ENCODE results near the gene NRG2.

NRG2 gene

DNA sequence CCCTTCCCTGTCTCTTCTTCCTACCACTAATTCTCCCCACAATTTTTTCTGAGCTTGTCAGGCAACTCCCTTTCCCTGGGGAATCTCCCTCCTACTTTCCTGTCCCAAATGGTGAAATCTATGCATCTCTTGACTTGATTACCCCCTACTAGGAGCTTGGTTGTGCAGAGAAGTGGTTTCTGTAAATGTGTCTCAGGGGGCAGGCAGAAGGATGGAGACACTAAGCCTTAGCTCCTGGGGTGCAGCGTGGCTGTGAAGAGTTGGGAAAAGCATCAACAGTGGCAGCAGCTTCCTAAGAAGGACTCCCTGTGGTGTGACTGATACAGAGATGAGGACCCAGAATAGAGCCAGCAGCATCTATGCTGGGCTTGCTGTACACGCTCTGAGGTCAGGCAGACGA, 62.3 kb downstream of the NRG2 start:
- Histone ChIP-seq H3K27ac (ENCODE audit: low read length) (no peak overlapping the region), H3K36me3 (ENCODE audit: insufficient read depth, low read depth, low read length) (no peaks in the 10 kb centered on the region), H3K27me3 (ENCODE audit: insufficient read depth, low read length) (no peaks in the 10 kb centered on the region), H3K4me3 (ENCODE audit: low read length) (no peak overlapping the region), H3K4me1 (ENCODE audit: insufficient read depth, low read length) (no peaks in the 10 kb centered on the region; the same call in 1 of the 2 replicates), H3K9ac (ENCODE audit: low read depth, low read length) (no peak overlapping the region), H3K9me3 (ENCODE audit: insufficient read depth, low read depth, low read length) (no peaks in the 10 kb centered on the region)

DNA sequence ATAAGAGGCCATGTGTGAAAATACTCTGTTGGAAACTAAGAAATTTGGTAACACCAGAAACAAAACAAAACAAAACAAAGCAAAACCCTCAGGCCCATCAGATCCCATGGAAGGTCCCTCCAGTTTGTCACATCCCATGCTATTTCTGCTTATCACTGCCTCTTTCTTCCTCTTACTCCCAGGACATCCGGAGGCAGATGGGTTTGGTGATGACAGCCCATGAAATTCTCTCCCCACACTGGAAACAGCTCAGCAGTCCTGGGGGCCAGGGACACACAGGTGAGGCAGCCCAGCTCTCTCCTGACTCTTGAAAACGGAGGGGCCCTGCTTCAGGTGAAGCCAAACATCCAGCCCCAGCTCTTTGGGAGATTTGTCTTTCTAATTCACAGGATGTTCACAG, 63.2 kb downstream of the NRG2 start:
- no peaks in the 10 kb centered on the region for H3K27me3 ChIP-seq (ENCODE audit: insufficient read depth, low read length)
- H3K27ac ChIP-seq (ENCODE audit: low read length), result no peak overlapping the region
- no peak overlapping the region for H3K4me3 ChIP-seq (ENCODE audit: low read length)
- no peaks in the 10 kb centered on the region for H3K9me3 ChIP-seq (ENCODE audit: insufficient read depth, low read depth, low read length)
- H3K36me3 ChIP-seq (ENCODE audit: insufficient read depth, low read depth, low read length), result no peaks in the 10 kb centered on the region
- no peak overlapping the region for H3K9ac ChIP-seq (ENCODE audit: low read depth, low read length)
- no peaks in the 10 kb centered on the region; the same call in 1 of the 2 replicates for H3K4me1 ChIP-seq (ENCODE audit: insufficient read depth, low read length)

DNA sequence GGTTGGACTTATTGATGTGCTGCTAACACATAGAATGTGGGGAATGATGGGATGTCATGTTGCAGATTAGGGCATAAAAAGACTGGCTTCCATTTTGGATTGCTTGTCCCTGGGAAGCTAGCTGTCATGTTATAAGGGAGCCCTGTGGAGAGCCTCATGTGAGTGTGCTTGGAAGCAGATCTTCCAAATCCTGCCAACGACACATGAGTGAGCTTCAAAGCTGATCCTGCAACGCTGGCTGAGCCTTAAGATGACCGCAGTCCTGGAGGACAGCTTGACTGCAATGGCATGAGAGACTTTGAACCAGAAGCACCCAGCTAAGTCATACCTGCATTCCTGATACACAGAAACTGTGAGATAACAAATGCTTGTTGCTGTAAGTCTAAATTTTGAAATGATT, 63.6 kb downstream of the NRG2 start:
- Histone ChIP-seq H3K36me3 (ENCODE audit: insufficient read depth, low read depth, low read length) (no peaks in the 10 kb centered on the region), H3K4me1 (ENCODE audit: insufficient read depth, low read length) (no peaks in the 10 kb centered on the region; the same call in 1 of the 2 replicates), H3K27ac (ENCODE audit: low read length) (no peak overlapping the region), H3K9me3 (ENCODE audit: insufficient read depth, low read depth, low read length) (no peaks in the 10 kb centered on the region), H3K9ac (ENCODE audit: low read depth, low read length) (no peak overlapping the region), H3K4me3 (ENCODE audit: low read length) (no peak overlapping the region), H3K27me3 (ENCODE audit: insufficient read depth, low read length) (no peaks in the 10 kb centered on the region)

DNA sequence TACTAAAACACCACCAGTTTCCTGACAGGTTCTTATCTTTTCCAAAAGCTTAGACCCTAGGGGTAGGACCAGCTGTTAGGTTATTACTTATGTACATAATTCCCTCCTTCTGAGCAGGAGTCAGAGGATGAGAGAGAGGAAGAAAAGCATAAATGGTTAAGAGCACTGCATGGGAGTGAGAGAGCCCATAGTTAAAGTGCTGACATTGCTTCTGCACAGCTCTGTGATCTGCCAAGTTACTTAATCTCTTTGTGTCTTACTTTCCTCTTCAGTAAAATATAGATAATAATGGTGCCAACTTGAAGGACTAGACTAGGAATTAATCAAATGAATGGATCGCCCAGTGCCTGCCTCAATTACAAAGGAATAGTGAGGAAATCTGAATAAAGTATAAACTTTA, 66.4 kb downstream of the NRG2 start:
- Histone ChIP-seq H3K27ac (ENCODE audit: low read length) (no peak overlapping the region), H3K9me3 (ENCODE audit: insufficient read depth, low read depth, low read length) (no peaks in the 10 kb centered on the region), H3K9ac (ENCODE audit: low read depth, low read length) (no peak overlapping the region), H3K4me3 (ENCODE audit: low read length) (no peak overlapping the region), H3K27me3 (ENCODE audit: insufficient read depth, low read length) (no peaks in the 10 kb centered on the region), H3K4me1 (ENCODE audit: insufficient read depth, low read length) (no peaks in the 10 kb centered on the region), H3K36me3 (ENCODE audit: insufficient read depth, low read depth, low read length) (no peaks in the 10 kb centered on the region)

GRCh38 chr5:139975942-139976341, 67.2 kb downstream of the NRG2 start:
- Histone ChIP-seq H3K36me3 (ENCODE audit: insufficient read depth, low read depth, low read length) (no peaks in the 10 kb centered on the region), H3K4me3 (ENCODE audit: low read length) (no peak overlapping the region), H3K27me3 (ENCODE audit: insufficient read depth, low read length) (no peaks in the 10 kb centered on the region), H3K9ac (ENCODE audit: low read depth, low read length) (no peak overlapping the region), H3K4me1 (ENCODE audit: insufficient read depth, low read length) (no peaks in the 10 kb centered on the region), H3K27ac (ENCODE audit: low read length) (no peak overlapping the region), H3K9me3 (ENCODE audit: insufficient read depth, low read depth, low read length) (no peaks in the 10 kb centered on the region)

DNA sequence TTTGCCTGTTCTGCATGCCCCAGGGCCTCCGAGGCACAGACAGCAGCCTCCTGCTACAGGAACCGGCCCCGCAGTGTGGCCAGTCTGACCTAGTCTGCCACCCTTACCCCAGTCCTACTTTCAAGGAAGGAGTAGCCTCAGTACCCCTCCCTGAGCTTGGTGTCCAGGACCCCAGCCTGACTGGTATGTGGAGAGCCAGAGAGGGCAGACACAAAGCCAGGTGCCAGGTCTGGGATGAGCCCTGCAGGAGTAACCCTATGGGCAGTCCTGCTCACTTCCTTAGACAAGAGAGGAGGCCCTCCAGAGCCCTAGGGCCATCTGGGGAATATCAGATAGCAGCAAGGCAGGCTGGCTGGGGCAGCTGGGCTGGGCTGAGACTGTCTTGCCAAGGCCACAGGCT, 67.8 kb downstream of the NRG2 start:
- Histone ChIP-seq H3K4me3 (ENCODE audit: low read length) (no peak overlapping the region), H3K27me3 (ENCODE audit: insufficient read depth, low read length) (peaks cover 3% of the 10 kb centered on the region; the same call in 1 of the 2 replicates), H3K9ac (ENCODE audit: low read depth, low read length) (no peak overlapping the region), H3K9me3 (ENCODE audit: insufficient read depth, low read depth, low read length) (no peaks in the 10 kb centered on the region), H3K36me3 (ENCODE audit: insufficient read depth, low read depth, low read length) (no peaks in the 10 kb centered on the region), H3K27ac (ENCODE audit: low read length) (no peak overlapping the region), H3K4me1 (ENCODE audit: insufficient read depth, low read length) (no peaks in the 10 kb centered on the region)

GRCh38 chr5:139974661-139975060, 68.4 kb downstream of the NRG2 start:
- Histone ChIP-seq H3K36me3 (ENCODE audit: insufficient read depth, low read depth, low read length) (no peaks in the 10 kb centered on the region), H3K4me1 (ENCODE audit: insufficient read depth, low read length) (no peaks in the 10 kb centered on the region), H3K27me3 (ENCODE audit: insufficient read depth, low read length) (peaks cover 10% of the 10 kb centered on the region; the same call in 1 of the 2 replicates), H3K27ac (ENCODE audit: low read length) (no peak overlapping the region), H3K4me3 (ENCODE audit: low read length) (no peak overlapping the region), H3K9me3 (ENCODE audit: insufficient read depth, low read depth, low read length) (no peaks in the 10 kb centered on the region), H3K9ac (ENCODE audit: low read depth, low read length) (no peak overlapping the region)

- H3K36me3 ChIP-seq (ENCODE audit: insufficient read depth, low read depth, low read length), result no peaks in the 10 kb centered on the region
- no peak overlapping the region for H3K9ac ChIP-seq (ENCODE audit: low read depth, low read length)
- H3K9me3 ChIP-seq (ENCODE audit: insufficient read depth, low read depth, low read length), result no peaks in the 10 kb centered on the region
- H3K4me3 ChIP-seq (ENCODE audit: low read length), result no peak overlapping the region
- H3K27ac ChIP-seq (ENCODE audit: low read length), result no peak overlapping the region
- H3K4me1 ChIP-seq (ENCODE audit: insufficient read depth, low read length), result no peaks in the 10 kb centered on the region
- H3K27me3 ChIP-seq (ENCODE audit: insufficient read depth, low read length), result peaks cover 18% of the 10 kb centered on the region
Measured at GRCh38 chr5:139971202-139971725, 71.8 kb downstream of the NRG2 start.

- no peak overlapping the region for H3K27ac ChIP-seq (ENCODE audit: low read length)
- no peaks in the 10 kb centered on the region for H3K9me3 ChIP-seq (ENCODE audit: insufficient read depth, low read depth, low read length)
- H3K9ac ChIP-seq (ENCODE audit: low read depth, low read length), result no peak overlapping the region
- H3K36me3 ChIP-seq (ENCODE audit: insufficient read depth, low read depth, low read length), result no peaks in the 10 kb centered on the region
- no peaks in the 10 kb centered on the region for H3K4me1 ChIP-seq (ENCODE audit: insufficient read depth, low read length)
- peaks cover 18% of the 10 kb centered on the region for H3K27me3 ChIP-seq (ENCODE audit: insufficient read depth, low read length)
- no peak overlapping the region for H3K4me3 ChIP-seq (ENCODE audit: low read length)
Measured at GRCh38 chr5:139969318-139969717, 73.8 kb downstream of the NRG2 start.

DNA sequence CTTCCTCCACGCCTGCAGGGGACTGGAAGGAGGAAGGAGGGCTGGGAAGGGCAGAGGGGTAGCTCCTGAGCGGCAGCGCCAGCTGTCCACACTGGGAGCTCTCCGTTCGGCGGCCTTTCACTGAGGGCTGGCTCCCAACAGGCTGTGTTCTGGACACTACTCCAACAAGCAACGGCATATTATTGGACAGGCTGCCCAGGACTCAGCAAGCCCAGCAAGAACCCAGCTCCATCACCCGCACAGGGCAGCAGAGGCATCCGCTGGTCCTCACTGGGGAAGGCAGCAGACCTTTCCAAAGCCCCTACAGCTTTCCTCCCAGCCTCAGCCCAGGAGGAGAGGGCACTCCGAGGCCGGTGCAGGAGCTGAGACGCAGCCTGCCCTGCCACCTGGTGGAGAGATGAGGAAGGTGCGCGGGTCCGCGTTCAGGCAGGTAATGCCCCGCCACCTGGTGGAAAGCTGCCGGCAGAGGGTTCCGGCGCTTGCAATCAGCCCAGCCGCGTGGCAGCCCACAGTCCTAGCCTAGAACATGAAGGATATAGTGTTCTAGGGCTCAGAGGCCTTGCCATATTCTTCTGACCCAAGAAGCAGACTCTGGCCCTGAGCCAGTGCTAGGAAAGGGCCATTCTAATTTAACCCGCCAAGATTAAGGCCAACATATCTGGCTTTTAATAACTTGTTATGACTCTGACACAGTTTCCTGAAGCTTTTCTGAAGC, 74.4 kb downstream of the NRG2 start:
- Histone ChIP-seq H3K27ac (ENCODE audit: low read length) (no peak overlapping the region), H3K36me3 (ENCODE audit: insufficient read depth, low read depth, low read length) (no peaks in the 10 kb centered on the region), H3K27me3 (ENCODE audit: insufficient read depth, low read length) (peaks cover 18% of the 10 kb centered on the region), H3K4me3 (ENCODE audit: low read length) (no peak overlapping the region), H3K4me1 (ENCODE audit: insufficient read depth, low read length) (no peaks in the 10 kb centered on the region), H3K9me3 (ENCODE audit: insufficient read depth, low read depth, low read length) (no peaks in the 10 kb centered on the region), H3K9ac (ENCODE audit: low read depth, low read length) (no peak overlapping the region)

GRCh38 chr5:139967353-139967752, 75.7 kb downstream of the NRG2 start:
- peaks cover 18% of the 10 kb centered on the region for H3K27me3 ChIP-seq (ENCODE audit: insufficient read depth, low read length)
- H3K4me3 ChIP-seq (ENCODE audit: low read length), result no peak overlapping the region
- no peak overlapping the region for H3K9ac ChIP-seq (ENCODE audit: low read depth, low read length)
- H3K9me3 ChIP-seq (ENCODE audit: insufficient read depth, low read depth, low read length), result no peaks in the 10 kb centered on the region
- H3K4me1 ChIP-seq (ENCODE audit: insufficient read depth, low read length), result no peaks in the 10 kb centered on the region
- no peak overlapping the region for H3K27ac ChIP-seq (ENCODE audit: low read length)
- no peaks in the 10 kb centered on the region for H3K36me3 ChIP-seq (ENCODE audit: insufficient read depth, low read depth, low read length)

DNA sequence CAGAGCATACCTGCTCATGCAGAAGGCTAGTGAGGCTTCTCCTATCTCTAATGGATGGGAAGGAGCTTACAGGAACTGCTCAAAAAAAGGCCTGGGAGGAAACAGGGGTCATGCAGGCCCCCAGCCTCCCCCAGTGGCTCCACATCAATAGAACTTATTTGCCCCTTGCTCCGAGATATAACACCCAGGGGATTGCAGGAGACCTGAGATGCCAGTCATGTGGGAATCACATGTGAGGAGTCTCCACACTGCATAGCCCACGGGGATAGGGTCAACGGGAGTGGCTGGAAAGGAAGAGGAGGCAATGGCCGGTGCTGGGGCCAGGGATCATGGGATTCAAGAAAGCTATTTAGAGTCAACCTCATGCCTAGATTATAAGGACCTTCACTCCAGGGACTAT, 76.2 kb downstream of the NRG2 start:
- Histone ChIP-seq H3K9me3 (ENCODE audit: insufficient read depth, low read depth, low read length) (no peaks in the 10 kb centered on the region), H3K27ac (ENCODE audit: low read length) (no peak overlapping the region), H3K4me3 (ENCODE audit: low read length) (no peak overlapping the region), H3K27me3 (ENCODE audit: insufficient read depth, low read length) (peaks cover 18% of the 10 kb centered on the region), H3K9ac (ENCODE audit: low read depth, low read length) (no peak overlapping the region), H3K36me3 (ENCODE audit: insufficient read depth, low read depth, low read length) (no peaks in the 10 kb centered on the region), H3K4me1 (ENCODE audit: insufficient read depth, low read length) (no peaks in the 10 kb centered on the region)
